Adrenal gland (tissue), 5 donors: ENCODE measurements around the gene TBC1D1.

ENCODE experiments used
- POLR2A ChIP-seq, 2 donors: fragments of 450-650 bp; IDR thresholded peaks; one replicate each; pipeline ENCODE4 v1.6.1; 2017; ENCODE audit warnings: antibody characterized with exemption in 2 of 2, mild to moderate bottlenecking in 2 of 2, moderate library complexity in 1 of 2
- TF ChIP-seq, protein P1 (sequence below), 6 experiments: fragments of 450-650 bp in 4 of 6; fragments of 200-600 bp in 2 of 6; sonication (generic) in 1 of 6; IDR thresholded peaks; 1 replicate in 5 of 6; 2 replicates in 1 of 6; pipeline versions ENCODE4 v1.5.1 to v1.8.0; 2016 to 2021; ENCODE audit warnings: antibody characterized with exemption in 6 of 6, mild to moderate bottlenecking in 2 of 6, moderate library complexity in 1 of 6
- donor health status: DM: no; HTN: no; CAD: no.

DNA sequence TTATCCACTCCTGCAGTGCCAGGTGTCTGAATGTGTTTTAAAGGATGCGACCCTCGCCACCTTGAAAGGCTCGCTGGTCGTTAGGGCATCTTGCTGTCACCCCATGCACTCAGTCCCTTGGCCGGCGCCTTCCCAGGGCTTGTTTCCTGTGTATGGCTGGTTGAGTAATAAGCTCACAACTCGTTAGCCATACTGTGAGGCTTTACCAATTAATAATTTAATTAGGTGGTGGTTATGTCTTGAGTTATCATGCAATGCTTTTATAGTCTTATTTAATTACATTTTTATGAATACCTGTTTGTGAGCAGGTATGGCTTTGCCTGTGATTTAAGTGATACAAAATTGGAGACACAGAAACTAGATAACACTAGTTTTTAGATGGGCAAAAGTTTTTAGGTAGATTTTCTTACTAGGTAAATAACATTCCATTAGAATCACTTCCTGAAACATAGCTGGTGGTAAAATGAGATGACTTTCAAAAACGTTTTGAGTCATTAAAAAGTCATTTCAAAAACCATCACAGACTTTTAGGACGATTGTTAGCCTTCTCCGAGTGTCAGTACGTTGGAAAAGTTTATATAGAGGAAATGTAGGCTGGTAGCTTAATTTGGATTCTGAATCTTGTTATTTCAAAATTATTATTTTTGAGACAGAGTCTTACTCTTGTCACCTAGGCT is 87.5 kb downstream of the TBC1D1 start:
- no peak for TF ChIP-seq POLR2A (IDR thresholded peaks at IDR 0.05)
- TF ChIP-seq, protein P1, sequence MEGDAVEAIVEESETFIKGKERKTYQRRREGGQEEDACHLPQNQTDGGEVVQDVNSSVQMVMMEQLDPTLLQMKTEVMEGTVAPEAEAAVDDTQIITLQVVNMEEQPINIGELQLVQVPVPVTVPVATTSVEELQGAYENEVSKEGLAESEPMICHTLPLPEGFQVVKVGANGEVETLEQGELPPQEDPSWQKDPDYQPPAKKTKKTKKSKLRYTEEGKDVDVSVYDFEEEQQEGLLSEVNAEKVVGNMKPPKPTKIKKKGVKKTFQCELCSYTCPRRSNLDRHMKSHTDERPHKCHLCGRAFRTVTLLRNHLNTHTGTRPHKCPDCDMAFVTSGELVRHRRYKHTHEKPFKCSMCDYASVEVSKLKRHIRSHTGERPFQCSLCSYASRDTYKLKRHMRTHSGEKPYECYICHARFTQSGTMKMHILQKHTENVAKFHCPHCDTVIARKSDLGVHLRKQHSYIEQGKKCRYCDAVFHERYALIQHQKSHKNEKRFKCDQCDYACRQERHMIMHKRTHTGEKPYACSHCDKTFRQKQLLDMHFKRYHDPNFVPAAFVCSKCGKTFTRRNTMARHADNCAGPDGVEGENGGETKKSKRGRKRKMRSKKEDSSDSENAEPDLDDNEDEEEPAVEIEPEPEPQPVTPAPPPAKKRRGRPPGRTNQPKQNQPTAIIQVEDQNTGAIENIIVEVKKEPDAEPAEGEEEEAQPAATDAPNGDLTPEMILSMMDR (IDR thresholded peaks at IDR 0.05) = no peak
